Bone marrow (tissue), 2 donors: Measurements from ENCODE around the gene MPRIP.

ENCODE experiments used
- DNase-seq, 2 donors: peaks; one replicate each; lab custom pipeline; 2025; lab: John Stamatoyannopoulos, UW

Gene MPRIP

GRCh38 chr17:17237026-17237799, 195.0 kb downstream of the MPRIP start, which contains the start of gene FLCN:
Gene FLCN, minus strand, starts transcription at chr17:17237168. Its CDS starts 9,031 bp downstream, at chr17:17228137.
- peak; percentile 86 to 90 for DNase-seq

- peak in 1 of 2 donors; percentile 49 for DNase-seq
Observed at GRCh38 chr17:17239832-17240231, 197.6 kb downstream of the MPRIP start.

GRCh38 chr17:17241656-17242055, 199.4 kb downstream of the MPRIP start:
- no peak for DNase-seq

GRCh38 chr17:17242246-17242645, 200.0 kb downstream of the MPRIP start:
- no peak for DNase-seq
